Measurements from ENCODE around the gene FABP7. TPM values are rescaled to one million over a fixed set of nuclear protein-coding genes. Genes with fewer than 3 reads are reported as not detected.

FABP7 gene
- total RNA-seq, 1 donor = not detected

- Histone ChIP-seq H3K9me3 (ENCODE audit: low read depth, low read length) (no peaks in the 10 kb centered on the region), H2AFZ (ENCODE audit: low read length) (no peak overlapping the region), H3K27me3 (ENCODE audit: insufficient read depth, low read length) (no peaks in the 10 kb centered on the region), H3K36me3 (ENCODE audit: insufficient read depth, low read length) (no peaks in the 10 kb centered on the region), H3K27ac (ENCODE audit: low read depth, low read length) (no peak overlapping the region), H3K4me1 (ENCODE audit: insufficient read depth, low read length) (no peaks in the 10 kb centered on the region), H3K79me2 (ENCODE audit: insufficient read depth, low read length) (no peaks in the 10 kb centered on the region), H4K20me1 (ENCODE audit: insufficient read depth, low read length) (no peaks in the 10 kb centered on the region), H3K4me2 (ENCODE audit: insufficient read depth, low read length) (no peak overlapping the region), H3K4me3 (ENCODE audit: insufficient read depth, low read length) (no peak overlapping the region)
- TF ChIP-seq CTCF (IDR thresholded peaks at IDR 0.05; ENCODE audit: extremely low read depth, low read depth, low read length) = no peak
- DNase-seq (ENCODE audit: insufficient read length, low spot score, missing footprints) = no peak
Observed at GRCh38 chr6:122817766-122818165, 38.2 kb downstream of the FABP7 start.

GRCh38 chr6:122818866-122819265 lies 39.4 kb downstream of the FABP7 start:
- H4K20me1 ChIP-seq (ENCODE audit: insufficient read depth, low read length) = no peaks in the 10 kb centered on the region
- no peak overlapping the region for H3K4me2 ChIP-seq (ENCODE audit: insufficient read depth, low read length)
- no peak overlapping the region for H2AFZ ChIP-seq (ENCODE audit: low read length)
- H3K27ac ChIP-seq (ENCODE audit: low read depth, low read length) = no peak overlapping the region
- no peaks in the 10 kb centered on the region for H3K36me3 ChIP-seq (ENCODE audit: insufficient read depth, low read length)
- H3K9me3 ChIP-seq (ENCODE audit: low read depth, low read length) = no peaks in the 10 kb centered on the region
- TF ChIP-seq CTCF (IDR thresholded peaks at IDR 0.05; ENCODE audit: extremely low read depth, low read depth, low read length) = no peak
- no peaks in the 10 kb centered on the region for H3K4me1 ChIP-seq (ENCODE audit: insufficient read depth, low read length)
- H3K79me2 ChIP-seq (ENCODE audit: insufficient read depth, low read length) = no peaks in the 10 kb centered on the region
- DNase-seq (ENCODE audit: insufficient read length, low spot score, missing footprints) = no peak
- no peaks in the 10 kb centered on the region for H3K27me3 ChIP-seq (ENCODE audit: insufficient read depth, low read length)
- H3K4me3 ChIP-seq (ENCODE audit: insufficient read depth, low read length) = no peak overlapping the region

GRCh38 chr6:122821095-122821494 lies 41.6 kb downstream of the FABP7 start:
- no peak overlapping the region for H3K27ac ChIP-seq (ENCODE audit: low read depth, low read length)
- no peak overlapping the region for H3K4me2 ChIP-seq (ENCODE audit: insufficient read depth, low read length)
- no peak overlapping the region for H2AFZ ChIP-seq (ENCODE audit: low read length)
- no peaks in the 10 kb centered on the region for H3K79me2 ChIP-seq (ENCODE audit: insufficient read depth, low read length)
- DNase-seq (ENCODE audit: insufficient read length, low spot score, missing footprints) = no peak
- H4K20me1 ChIP-seq (ENCODE audit: insufficient read depth, low read length) = no peaks in the 10 kb centered on the region
- no peak overlapping the region for H3K4me3 ChIP-seq (ENCODE audit: insufficient read depth, low read length)
- H3K4me1 ChIP-seq (ENCODE audit: insufficient read depth, low read length) = no peaks in the 10 kb centered on the region
- H3K9me3 ChIP-seq (ENCODE audit: low read depth, low read length) = no peaks in the 10 kb centered on the region
- TF ChIP-seq CTCF (IDR thresholded peaks at IDR 0.05; ENCODE audit: extremely low read depth, low read depth, low read length) = no peak
- no peaks in the 10 kb centered on the region for H3K36me3 ChIP-seq (ENCODE audit: insufficient read depth, low read length)
- H3K27me3 ChIP-seq (ENCODE audit: insufficient read depth, low read length) = no peaks in the 10 kb centered on the region

GRCh38 chr6:122825163-122825562 lies 45.6 kb downstream of the FABP7 start:
- H3K9me3 ChIP-seq (ENCODE audit: low read depth, low read length) = no peaks in the 10 kb centered on the region
- H3K27ac ChIP-seq (ENCODE audit: low read depth, low read length) = no peak overlapping the region
- H3K27me3 ChIP-seq (ENCODE audit: insufficient read depth, low read length) = no peaks in the 10 kb centered on the region
- no peak overlapping the region for H3K4me3 ChIP-seq (ENCODE audit: insufficient read depth, low read length)
- H3K36me3 ChIP-seq (ENCODE audit: insufficient read depth, low read length) = no peaks in the 10 kb centered on the region
- no peak for TF ChIP-seq CTCF (IDR thresholded peaks at IDR 0.05; ENCODE audit: extremely low read depth, low read depth, low read length)
- no peak overlapping the region for H2AFZ ChIP-seq (ENCODE audit: low read length)
- H3K79me2 ChIP-seq (ENCODE audit: insufficient read depth, low read length) = no peaks in the 10 kb centered on the region
- H3K4me2 ChIP-seq (ENCODE audit: insufficient read depth, low read length) = no peak overlapping the region
- H3K4me1 ChIP-seq (ENCODE audit: insufficient read depth, low read length) = no peaks in the 10 kb centered on the region
- DNase-seq (ENCODE audit: insufficient read length, low spot score, missing footprints) = no peak
- H4K20me1 ChIP-seq (ENCODE audit: insufficient read depth, low read length) = no peaks in the 10 kb centered on the region
